Measurements from ENCODE around the gene MRPL30.
"Not testable (repeated sequence)": the region's sequence is repeated elsewhere in the genome, so short reads cannot be mapped to it uniquely, and the experiment has no call there.

MRPL30 gene

GRCh38 chr2:99198103-99198841, 17.3 kb downstream of the MRPL30 start:
- no peaks in the 10 kb centered on the region for H3K27me3 ChIP-seq (ENCODE audit: insufficient read depth, low read length)
- H3K36me3 ChIP-seq (ENCODE audit: insufficient read depth, low read length), result peaks cover 50% of the 10 kb centered on the region
- H3K4me1 ChIP-seq (ENCODE audit: insufficient read depth, low read length), result no peaks in the 10 kb centered on the region
- no peak overlapping the region for H3K4me3 ChIP-seq (ENCODE audit: low read length)
- H2AFZ ChIP-seq (ENCODE audit: low read depth, low read length), result no peak overlapping the region
- H3K9me3 ChIP-seq (ENCODE audit: low read length), result no peaks in the 10 kb centered on the region

- H3K4me3 ChIP-seq (ENCODE audit: low read length), result no peak overlapping the region
- no peaks in the 10 kb centered on the region for H3K9me3 ChIP-seq (ENCODE audit: low read length)
- no peaks in the 10 kb centered on the region for H3K4me1 ChIP-seq (ENCODE audit: insufficient read depth, low read length)
- no peaks in the 10 kb centered on the region for H3K27me3 ChIP-seq (ENCODE audit: insufficient read depth, low read length)
- H2AFZ ChIP-seq (ENCODE audit: low read depth, low read length), result no peak overlapping the region
- H3K36me3 ChIP-seq (ENCODE audit: insufficient read depth, low read length), result peaks cover 35% of the 10 kb centered on the region
These were observed 19.3 kb downstream of the MRPL30 start for GRCh38 chr2:99200076-99200800.

GRCh38 chr2:99201959-99202678, 21.1 kb downstream of the MRPL30 start:
- Histone ChIP-seq H3K27me3 (ENCODE audit: insufficient read depth, low read length) (no peaks in the 10 kb centered on the region), H3K4me3 (ENCODE audit: low read length) (no peak overlapping the region), H3K36me3 (ENCODE audit: insufficient read depth, low read length) (peaks cover 19% of the 10 kb centered on the region), H2AFZ (ENCODE audit: low read depth, low read length) (no peak overlapping the region), H3K9me3 (ENCODE audit: low read length) (no peaks in the 10 kb centered on the region), H3K4me1 (ENCODE audit: insufficient read depth, low read length) (no peaks in the 10 kb centered on the region)

- no peak overlapping the region for H3K4me3 ChIP-seq (ENCODE audit: low read length)
- H3K36me3 ChIP-seq (ENCODE audit: insufficient read depth, low read length), result peaks cover 3% of the 10 kb centered on the region
- H2AFZ ChIP-seq (ENCODE audit: low read depth, low read length), result no peak overlapping the region
- H3K9me3 ChIP-seq (ENCODE audit: low read length), result no peaks in the 10 kb centered on the region
- no peaks in the 10 kb centered on the region for H3K4me1 ChIP-seq (ENCODE audit: insufficient read depth, low read length)
- no peaks in the 10 kb centered on the region for H3K27me3 ChIP-seq (ENCODE audit: insufficient read depth, low read length)
These were observed 24.5 kb downstream of the MRPL30 start for GRCh38 chr2:99205491-99205890.

GRCh38 chr2:99216096-99216495, 35.1 kb downstream of the MRPL30 start:
- no peak overlapping the region for H2AFZ ChIP-seq (ENCODE audit: low read depth, low read length)
- H3K27me3 ChIP-seq (ENCODE audit: insufficient read depth, low read length), result no peaks in the 10 kb centered on the region
- H3K9me3 ChIP-seq (ENCODE audit: low read length), result peaks cover 2% of the 10 kb centered on the region
- H3K36me3 ChIP-seq (ENCODE audit: insufficient read depth, low read length), result peaks cover 2% of the 10 kb centered on the region
- H3K4me3 ChIP-seq (ENCODE audit: low read length), result no peak overlapping the region
- no peaks in the 10 kb centered on the region for H3K4me1 ChIP-seq (ENCODE audit: insufficient read depth, low read length)

GRCh38 chr2:99217929-99218501, 37.0 kb downstream of the MRPL30 start:
- H3K36me3 ChIP-seq (ENCODE audit: insufficient read depth, low read length), result peaks cover 2% of the 10 kb centered on the region
- no peak overlapping the region for H3K4me3 ChIP-seq (ENCODE audit: low read length)
- no peak overlapping the region for H2AFZ ChIP-seq (ENCODE audit: low read depth, low read length)
- H3K9me3 ChIP-seq (ENCODE audit: low read length), result peaks cover 2% of the 10 kb centered on the region
- no peaks in the 10 kb centered on the region for H3K4me1 ChIP-seq (ENCODE audit: insufficient read depth, low read length)
- no peaks in the 10 kb centered on the region for H3K27me3 ChIP-seq (ENCODE audit: insufficient read depth, low read length)

- H3K27me3 ChIP-seq (ENCODE audit: insufficient read depth, low read length); H3K4me1 ChIP-seq (ENCODE audit: insufficient read depth, low read length); H3K9me3 ChIP-seq (ENCODE audit: low read length); H2AFZ ChIP-seq (ENCODE audit: low read depth, low read length); H3K4me3 ChIP-seq (ENCODE audit: low read length); H3K36me3 ChIP-seq (ENCODE audit: insufficient read depth, low read length): not testable (repeated sequence)
These were observed 52.2 kb downstream of the MRPL30 start for GRCh38 chr2:99233177-99233576.

GRCh38 chr2:99238599-99238998, 57.6 kb downstream of the MRPL30 start:
- Histone ChIP-seq H3K4me1 (ENCODE audit: insufficient read depth, low read length) (no peaks in the 10 kb centered on the region), H3K27me3 (ENCODE audit: insufficient read depth, low read length) (no peaks in the 10 kb centered on the region), H3K36me3 (ENCODE audit: insufficient read depth, low read length) (no peaks in the 10 kb centered on the region), H2AFZ (ENCODE audit: low read depth, low read length) (no peak overlapping the region), H3K4me3 (ENCODE audit: low read length) (no peak overlapping the region), H3K9me3 (ENCODE audit: low read length) (no peaks in the 10 kb centered on the region)

GRCh38 chr2:99240431-99240830, 59.4 kb downstream of the MRPL30 start:
- no peak overlapping the region for H3K4me3 ChIP-seq (ENCODE audit: low read length)
- no peaks in the 10 kb centered on the region for H3K36me3 ChIP-seq (ENCODE audit: insufficient read depth, low read length)
- H2AFZ ChIP-seq (ENCODE audit: low read depth, low read length), result no peak overlapping the region
- no peaks in the 10 kb centered on the region for H3K27me3 ChIP-seq (ENCODE audit: insufficient read depth, low read length)
- no peaks in the 10 kb centered on the region for H3K4me1 ChIP-seq (ENCODE audit: insufficient read depth, low read length)
- H3K9me3 ChIP-seq (ENCODE audit: low read length), result no peaks in the 10 kb centered on the region

- no peak overlapping the region for H2AFZ ChIP-seq (ENCODE audit: low read depth, low read length)
- no peaks in the 10 kb centered on the region for H3K9me3 ChIP-seq (ENCODE audit: low read length)
- H3K27me3 ChIP-seq (ENCODE audit: insufficient read depth, low read length), result no peaks in the 10 kb centered on the region
- H3K36me3 ChIP-seq (ENCODE audit: insufficient read depth, low read length), result no peaks in the 10 kb centered on the region
- H3K4me1 ChIP-seq (ENCODE audit: insufficient read depth, low read length), result no peaks in the 10 kb centered on the region
- no peak overlapping the region for H3K4me3 ChIP-seq (ENCODE audit: low read length)
These were observed 61.2 kb downstream of the MRPL30 start for GRCh38 chr2:99242151-99242550.

Measured in neuron (in vitro differentiated cells).